ENCODE results near the gene LRCH4.

- no peak for TF ChIP-seq POLR2AphosphoS5 (IDR thresholded peaks at IDR 0.05)
- TF ChIP-seq CTCF (IDR thresholded peaks at IDR 0.05), result no peak
- no peak for TF ChIP-seq POLR2A (IDR thresholded peaks at IDR 0.05)
These were observed 3.3 kb downstream of the LRCH4 start for GRCh38 chr7:100582650-100583049.

Measured in transverse colon (tissue), 4 donors.